Peyer's patch (tissue), 4 donors: ENCODE data around the gene FKBP10. TPM values are rescaled to one million over a fixed set of nuclear protein-coding genes. Genes with fewer than 3 reads are reported as not detected.

Source experiments
- DNase-seq, 3 donors: peaks; one replicate each; pipeline ENCODE4 v3.0.0-alpha.2; 2017 to 2019
- H3K27ac ChIP-seq, 4 donors: fragments of 200-600 bp; sonication (generic); one replicate each; pipeline ENCODE4 v1.5.1; 2016 to 2019
- H3K27me3 ChIP-seq, 2 donors: fragments of 200-600 bp; sonication (generic); one replicate each; pipeline ENCODE4 v1.5.1; 2019
- H3K36me3 ChIP-seq, 3 donors: fragments of 200-600 bp; sonication (generic); one replicate each; pipeline ENCODE4 v1.5.1; 2016 to 2019
- H3K4me1 ChIP-seq, 4 donors: fragments of 200-600 bp; sonication (generic); one replicate each; pipeline ENCODE4 v1.5.1; 2016 to 2019
- H3K4me3 ChIP-seq, 4 donors: fragments of 200-600 bp; sonication (generic); 1 replicate in 3 of 4; 2 replicates in 1 of 4; pipeline ENCODE4 v1.5.1; 2016 to 2019; ENCODE audit warnings: mild to moderate bottlenecking in 1 of 4
- H3K9me3 ChIP-seq, 4 donors: fragments of 200-600 bp; sonication (generic); one replicate each; pipeline ENCODE4 v1.5.1; 2016 to 2019; ENCODE audit warnings: mild to moderate bottlenecking in 1 of 4
- POLR2A ChIP-seq, 2 donors: fragments of 450-650 bp; IDR thresholded peaks; one replicate each; pipeline ENCODE4 v1.5.1; 2017; ENCODE audit warnings: antibody characterized with exemption in 2 of 2, mild to moderate bottlenecking in 2 of 2, moderate library complexity in 2 of 2
- total RNA-seq, 4 donors: library from RNA; depleted of rRNA; stranded (reverse); fragments of >200 nt; gene quantifications; one replicate each; pipeline ENCODE4 v1.1.0, GENCODE V29; 2016
- TF ChIP-seq, protein P1 (sequence below), 6 experiments: fragments of 450-650 bp in 4 of 6; fragments of 200-600 bp in 2 of 6; sonication (generic) in 1 of 6; IDR thresholded peaks; one replicate each; pipeline ENCODE4 v1.5.1; 2017 to 2019; ENCODE audit warnings: antibody characterized with exemption in 6 of 6, mild to moderate bottlenecking in 3 of 6, moderate library complexity in 1 of 6

FKBP10 gene
- total RNA-seq, 4 donors from 2014 or later: 7.2 to 130 (median 11.2) TPM

DNA sequence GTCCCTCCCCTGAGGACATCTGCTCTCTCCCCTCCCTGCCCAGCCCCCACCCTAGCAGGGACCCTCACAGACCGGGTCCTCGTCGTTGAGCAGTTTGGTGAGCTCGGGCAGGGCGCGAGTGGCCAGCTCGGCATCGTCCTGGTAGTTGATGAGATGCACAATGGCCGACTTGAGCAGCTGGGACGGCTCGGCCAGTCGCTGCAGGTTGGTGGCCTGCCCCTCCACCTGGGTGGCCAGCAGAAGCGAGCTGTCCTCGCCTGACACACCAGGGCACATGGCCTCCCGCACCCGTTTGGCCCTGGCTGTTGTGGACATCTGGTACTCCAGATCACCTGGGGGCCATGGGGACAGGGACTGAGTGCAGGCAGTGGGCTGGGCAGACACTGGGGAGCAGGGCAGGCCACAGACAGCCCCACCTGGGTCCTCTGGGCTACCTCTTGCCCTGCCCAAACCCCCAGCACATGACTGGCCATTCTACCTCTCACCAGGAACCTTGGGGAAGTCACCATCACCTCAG lies 43.4 kb upstream of the FKBP10 start:
- H3K36me3 ChIP-seq: peaks cover 0 to 82% (median 3%) of the 10 kb centered on the region in 3 donors
- DNase-seq: no peak
- no peaks in the 10 kb centered on the region for H3K9me3 ChIP-seq
- TF ChIP-seq POLR2A (IDR thresholded peaks at IDR 0.05): no peak
- TF ChIP-seq, protein P1, sequence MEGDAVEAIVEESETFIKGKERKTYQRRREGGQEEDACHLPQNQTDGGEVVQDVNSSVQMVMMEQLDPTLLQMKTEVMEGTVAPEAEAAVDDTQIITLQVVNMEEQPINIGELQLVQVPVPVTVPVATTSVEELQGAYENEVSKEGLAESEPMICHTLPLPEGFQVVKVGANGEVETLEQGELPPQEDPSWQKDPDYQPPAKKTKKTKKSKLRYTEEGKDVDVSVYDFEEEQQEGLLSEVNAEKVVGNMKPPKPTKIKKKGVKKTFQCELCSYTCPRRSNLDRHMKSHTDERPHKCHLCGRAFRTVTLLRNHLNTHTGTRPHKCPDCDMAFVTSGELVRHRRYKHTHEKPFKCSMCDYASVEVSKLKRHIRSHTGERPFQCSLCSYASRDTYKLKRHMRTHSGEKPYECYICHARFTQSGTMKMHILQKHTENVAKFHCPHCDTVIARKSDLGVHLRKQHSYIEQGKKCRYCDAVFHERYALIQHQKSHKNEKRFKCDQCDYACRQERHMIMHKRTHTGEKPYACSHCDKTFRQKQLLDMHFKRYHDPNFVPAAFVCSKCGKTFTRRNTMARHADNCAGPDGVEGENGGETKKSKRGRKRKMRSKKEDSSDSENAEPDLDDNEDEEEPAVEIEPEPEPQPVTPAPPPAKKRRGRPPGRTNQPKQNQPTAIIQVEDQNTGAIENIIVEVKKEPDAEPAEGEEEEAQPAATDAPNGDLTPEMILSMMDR (IDR thresholded peaks at IDR 0.05): no peak
- no peak overlapping the region for H3K4me3 ChIP-seq
- peaks cover 0 to 31% (median 10%) of the 10 kb centered on the region in 4 donors for H3K4me1 ChIP-seq
- no peak overlapping the region for H3K27ac ChIP-seq
- H3K27me3 ChIP-seq: no peaks in the 10 kb centered on the region

DNA sequence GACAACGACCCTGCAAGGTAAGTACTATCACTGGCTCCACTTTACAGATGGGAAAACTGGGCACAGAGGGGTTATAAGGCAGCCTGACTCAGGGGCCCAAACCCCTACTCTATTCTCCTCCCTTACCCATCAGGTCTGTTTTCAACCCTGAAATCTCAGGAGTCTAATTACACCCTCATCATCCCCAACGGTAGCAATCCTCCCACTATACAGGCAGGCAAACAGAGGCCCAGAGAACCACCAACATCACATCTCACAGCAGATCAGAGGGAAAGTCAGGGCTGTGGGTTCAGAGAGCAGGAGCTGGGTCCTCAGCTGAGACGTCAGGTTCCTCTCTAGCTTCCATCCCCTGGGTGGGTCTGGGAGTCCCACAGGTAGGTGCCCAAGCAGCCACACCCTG lies 42.8 kb upstream of the FKBP10 start:
- H3K4me1 ChIP-seq: peaks cover 0 to 37% (median 14%) of the 10 kb centered on the region in 4 donors
- peaks cover 0 to 76% (median 3%) of the 10 kb centered on the region in 3 donors for H3K36me3 ChIP-seq
- H3K27me3 ChIP-seq: no peaks in the 10 kb centered on the region
- TF ChIP-seq, protein P1 (IDR thresholded peaks at IDR 0.05): no peak
- TF ChIP-seq POLR2A (IDR thresholded peaks at IDR 0.05): no peak
- peak overlapping the region in 1 of 4 donors; percentile 25 for H3K27ac ChIP-seq
- DNase-seq: no peak
- H3K4me3 ChIP-seq: no peak overlapping the region
- H3K9me3 ChIP-seq: no peaks in the 10 kb centered on the region

DNA sequence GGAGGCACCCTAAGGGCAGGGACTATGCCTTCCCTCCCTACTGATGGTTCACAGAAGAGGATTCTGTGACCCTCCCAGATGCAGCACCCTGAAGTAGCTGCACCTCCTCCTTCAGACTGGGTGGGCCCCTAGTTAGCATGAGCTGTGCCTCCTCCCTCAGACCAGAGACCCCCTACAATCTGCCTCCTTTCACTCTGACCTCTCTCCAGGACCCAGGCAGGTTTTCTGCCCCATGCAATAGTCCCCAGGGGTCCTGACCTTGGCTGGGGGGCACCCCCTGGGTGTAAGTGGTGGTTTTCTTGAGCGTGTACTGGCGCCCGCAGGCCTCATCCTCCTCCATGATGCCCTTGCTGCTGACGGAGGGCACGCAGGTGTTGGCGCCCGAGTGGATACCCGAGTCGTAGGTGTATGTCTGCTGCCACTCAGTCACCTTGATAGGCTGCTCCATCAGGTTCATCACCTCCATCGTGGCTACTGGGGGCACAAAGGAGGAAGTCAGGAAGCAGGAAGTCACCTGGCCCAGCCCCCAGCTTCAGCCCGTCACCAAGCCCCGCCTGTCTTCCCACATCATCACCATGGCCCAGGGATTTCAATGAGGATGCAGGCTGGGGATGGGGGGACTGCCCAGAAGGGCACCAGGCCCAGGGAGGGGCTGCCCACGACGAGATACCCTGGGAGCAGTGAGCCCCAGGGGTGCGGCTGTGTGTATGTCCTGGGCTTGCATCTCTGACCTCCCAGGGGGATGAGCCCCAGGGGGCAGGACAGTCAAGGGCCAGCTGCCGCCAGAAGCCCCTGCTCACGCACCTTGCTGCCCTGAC lies 41.2 kb upstream of the FKBP10 start:
- TF ChIP-seq, protein P1 (IDR thresholded peaks at IDR 0.05): no peak
- TF ChIP-seq POLR2A (IDR thresholded peaks at IDR 0.05): no peak
- Histone ChIP-seq H3K9me3 (no peaks in the 10 kb centered on the region), H3K36me3 (peaks cover 0 to 63% (median 3%) of the 10 kb centered on the region in 3 donors), H3K27me3 (no peaks in the 10 kb centered on the region), H3K27ac (peak overlapping the region in 3 of 4 donors; percentile 81 to 100 (median 97)), H3K4me3 (peak overlapping the region in 1 of 4 donors; percentile 38), H3K4me1 (peaks cover 0 to 53% (median 24%) of the 10 kb centered on the region in 4 donors)
- no peak for DNase-seq

DNA sequence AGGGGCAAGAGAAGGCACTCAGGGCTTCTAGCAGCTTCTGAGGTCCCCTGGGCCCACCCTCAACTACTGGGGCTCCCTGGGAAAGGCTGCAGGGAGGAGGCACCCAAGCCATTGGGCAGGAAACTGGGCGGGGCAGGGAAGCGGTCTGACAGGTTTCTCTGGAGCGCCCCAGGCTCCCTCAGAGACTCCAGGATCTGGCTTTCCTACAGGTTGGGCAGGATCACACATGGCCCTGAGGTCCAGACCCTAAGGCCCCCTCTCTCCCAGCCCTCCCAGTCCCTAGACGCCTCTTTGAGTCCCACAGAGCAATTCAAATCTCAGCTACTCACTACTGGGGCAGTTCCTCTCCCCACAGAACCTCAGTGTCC lies 40.6 kb upstream of the FKBP10 start:
- Histone ChIP-seq H3K9me3 (no peaks in the 10 kb centered on the region), H3K27me3 (no peaks in the 10 kb centered on the region), H3K4me1 (peaks cover 0 to 59% (median 27%) of the 10 kb centered on the region in 4 donors), H3K36me3 (peaks cover 0 to 57% (median 3%) of the 10 kb centered on the region in 3 donors), H3K4me3 (peak overlapping the region in 2 of 4 donors; percentile 38), H3K27ac (peak overlapping the region in 3 of 4 donors; percentile 81 to 100 (median 97))
- TF ChIP-seq, protein P1 (IDR thresholded peaks at IDR 0.05): no peak
- peak in 1 of 2 donors; percentile 68 for TF ChIP-seq POLR2A (IDR thresholded peaks at IDR 0.05)
- peak in 2 of 3 donors; percentile 84 to 85 for DNase-seq

DNA sequence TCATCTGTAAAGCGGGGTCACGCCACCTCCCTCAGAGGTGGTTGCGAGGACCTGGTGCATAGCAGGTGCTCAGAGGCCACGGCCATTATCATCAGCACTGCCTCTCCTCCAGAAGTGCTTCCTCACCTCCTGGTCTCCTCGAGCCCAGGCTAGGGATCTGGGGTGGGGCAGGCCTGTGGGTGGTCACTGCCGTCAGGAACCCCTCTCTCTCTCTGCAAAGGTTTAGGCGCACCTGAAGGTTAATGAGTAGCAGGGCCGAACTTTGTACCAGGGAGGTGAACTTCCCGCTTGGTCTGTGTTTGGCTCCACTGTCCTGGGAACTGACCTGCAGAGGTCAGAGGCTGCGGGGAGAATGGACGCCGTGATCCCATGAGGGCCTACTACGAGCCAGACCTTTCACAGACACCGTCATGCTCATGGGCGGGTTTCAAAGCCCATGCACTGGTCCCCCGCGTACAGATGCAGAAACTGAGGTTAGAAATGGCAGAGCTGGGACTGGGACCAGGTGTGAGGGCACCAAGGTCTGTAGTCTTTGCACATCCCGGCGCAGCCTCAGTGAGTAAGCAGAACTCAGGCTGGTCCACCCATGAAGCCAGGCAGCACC lies 40.1 kb upstream of the FKBP10 start:
- no peak for TF ChIP-seq POLR2A (IDR thresholded peaks at IDR 0.05)
- TF ChIP-seq, protein P1 (IDR thresholded peaks at IDR 0.05): no peak
- peak in 2 of 3 donors; percentile 76 for DNase-seq
- H3K9me3 ChIP-seq: no peaks in the 10 kb centered on the region
- peaks cover 0 to 64% (median 29%) of the 10 kb centered on the region in 4 donors for H3K4me1 ChIP-seq
- H3K4me3 ChIP-seq: peak overlapping the region in 2 of 4 donors; percentile 38
- no peaks in the 10 kb centered on the region for H3K27me3 ChIP-seq
- H3K27ac ChIP-seq: peak overlapping the region; percentile 42 to 100 (median 89)
- H3K36me3 ChIP-seq: peaks cover 0 to 52% (median 3%) of the 10 kb centered on the region in 3 donors
